C1 segment of cervical spinal cord (tissue), 14 donors: Measurements from ENCODE around the gene GPBP1L1.
A peak's percentile ranks its signal among the peaks of the same experiment; 100 is the strongest.
"Not testable (repeated sequence)": the region's sequence is repeated elsewhere in the genome, so short reads cannot be mapped to it uniquely, and the experiment has no call there.

ENCODE experiments used
- DNase-seq, 14 donors: peaks; one replicate each; lab custom pipeline; 2025; lab: John Stamatoyannopoulos, UW

GPBP1L1 gene

DNA sequence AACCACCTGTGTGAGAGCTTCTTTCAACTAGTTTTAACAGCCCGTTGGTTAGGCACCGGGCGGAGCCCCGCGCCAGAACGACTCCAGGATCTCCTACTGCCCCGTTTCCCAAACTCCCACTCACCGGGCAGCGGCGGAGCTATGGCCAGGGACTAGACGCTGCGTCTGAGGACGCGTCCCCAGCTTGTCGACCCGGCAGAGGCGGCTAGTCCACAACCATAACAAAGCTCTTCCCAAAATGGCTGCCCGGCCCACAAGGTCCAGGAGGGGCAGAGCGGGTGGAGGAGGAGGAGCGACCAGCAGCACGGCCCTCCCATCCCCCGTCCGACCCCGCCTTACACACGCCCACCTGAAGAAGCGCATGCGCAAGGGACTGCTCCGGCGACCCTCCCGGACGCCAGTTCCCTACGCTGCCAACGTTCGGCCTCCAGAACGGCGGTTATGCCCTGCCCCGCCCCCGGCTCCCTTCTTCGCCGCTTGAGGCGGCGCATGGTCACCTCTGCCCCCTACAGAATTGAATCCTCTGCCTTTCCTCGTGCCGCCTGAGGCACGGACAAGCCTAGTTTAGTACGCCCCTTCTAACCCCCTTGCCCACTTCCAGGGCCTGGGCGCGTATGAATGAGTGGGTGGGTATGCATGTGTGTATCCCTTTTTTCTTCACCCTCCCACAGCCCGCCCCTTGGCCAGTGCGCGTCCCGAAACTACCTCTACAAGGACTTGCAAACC lies at the start of gene GPBP1L1:
Gene GPBP1L1 (minus strand): TSS at position 246 of the 726 bp plus-strand sequence. CDS start 27,446 bp downstream, outside the sequence.
- peak; percentile 82 to 98 (median 96) for DNase-seq

GRCh38 chr1:45730780-45731319 lies 44.5 kb upstream of the GPBP1L1 start:
- no peak for DNase-seq

- DNase-seq: no peak
Observed at GRCh38 chr1:45730075-45730779, 43.9 kb upstream of the GPBP1L1 start.

- not testable (repeated sequence) for DNase-seq
Observed at GRCh38 chr1:45726007-45726406, 39.7 kb upstream of the GPBP1L1 start.

DNA sequence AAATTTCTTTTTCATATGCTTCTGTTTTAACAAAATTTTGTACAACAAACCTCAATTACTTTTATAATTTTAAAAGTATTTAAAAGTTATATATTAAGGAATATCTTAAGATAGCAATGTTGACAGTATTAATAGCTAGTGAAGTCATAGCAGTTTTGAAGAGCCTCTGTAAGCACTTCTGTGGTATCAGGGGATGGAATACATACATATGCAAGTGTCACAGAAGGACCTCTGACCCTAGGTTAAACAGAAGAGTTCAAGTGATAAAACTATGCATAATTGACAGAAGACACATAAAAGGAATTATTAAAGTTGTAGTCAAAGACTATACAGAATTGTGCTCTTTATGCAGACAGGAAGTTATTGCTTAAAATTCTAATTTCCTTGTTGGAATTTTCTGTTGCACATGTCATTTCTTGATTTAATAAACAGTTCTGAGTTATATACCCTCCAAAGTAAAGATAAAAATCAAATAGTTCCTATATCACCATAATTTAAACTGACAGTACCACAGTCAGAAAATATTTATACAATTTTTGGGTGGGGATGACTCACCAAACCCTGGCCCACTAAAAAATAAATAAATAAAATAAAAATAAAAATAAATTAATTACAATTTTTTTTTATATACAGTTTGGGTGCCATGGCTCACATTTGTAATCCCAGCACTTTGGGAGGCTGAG lies 37.1 kb upstream of the GPBP1L1 start:
- no peak for DNase-seq

GRCh38 chr1:45722809-45723208 lies 36.5 kb upstream of the GPBP1L1 start:
- DNase-seq: no peak

DNA sequence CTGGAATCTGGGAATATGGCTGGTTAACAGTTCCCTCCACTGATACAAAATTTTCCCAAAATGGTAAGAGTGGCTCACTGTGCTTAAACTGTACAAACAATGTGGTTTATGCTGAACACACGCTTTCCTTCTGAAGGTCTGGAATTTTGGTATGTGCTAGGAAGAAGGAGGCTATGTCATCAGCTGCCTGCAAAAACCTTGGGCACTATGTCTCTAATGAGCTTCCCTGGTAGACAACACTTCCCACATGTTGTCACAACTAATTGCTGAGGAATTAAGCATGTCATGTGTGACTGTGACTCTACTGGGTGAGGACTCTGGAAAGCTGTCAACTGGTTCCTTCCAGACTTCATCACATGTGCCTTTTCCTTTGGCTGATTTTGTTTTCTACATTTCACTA lies 34.9 kb upstream of the GPBP1L1 start:
- no peak for DNase-seq

- DNase-seq: peak in 1 of 14 donors; percentile 77
Observed at GRCh38 chr1:45718289-45718688, 32.0 kb upstream of the GPBP1L1 start.

DNA sequence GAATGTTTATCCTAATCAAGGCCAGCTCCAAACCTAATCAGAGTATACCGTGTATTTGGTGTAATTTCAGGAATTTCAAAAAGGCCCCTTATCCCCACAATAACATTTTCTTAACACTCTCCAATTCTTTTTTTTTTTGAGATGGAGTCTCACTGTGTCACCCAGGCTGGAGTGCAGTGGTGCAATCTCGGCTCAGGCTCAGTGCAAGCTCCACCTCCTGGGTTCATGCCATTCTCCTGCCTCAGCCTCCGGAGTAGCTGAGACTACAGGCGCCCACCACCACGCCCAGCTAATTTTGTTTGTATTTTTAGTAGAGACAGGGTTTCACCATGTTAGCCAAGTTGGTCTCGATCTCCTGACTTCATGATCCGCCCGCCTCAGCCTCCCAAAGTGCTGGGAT lies 31.1 kb upstream of the GPBP1L1 start:
- not testable (repeated sequence) for DNase-seq

GRCh38 chr1:45716700-45717099 lies 30.4 kb upstream of the GPBP1L1 start:
- no peak for DNase-seq

DNA sequence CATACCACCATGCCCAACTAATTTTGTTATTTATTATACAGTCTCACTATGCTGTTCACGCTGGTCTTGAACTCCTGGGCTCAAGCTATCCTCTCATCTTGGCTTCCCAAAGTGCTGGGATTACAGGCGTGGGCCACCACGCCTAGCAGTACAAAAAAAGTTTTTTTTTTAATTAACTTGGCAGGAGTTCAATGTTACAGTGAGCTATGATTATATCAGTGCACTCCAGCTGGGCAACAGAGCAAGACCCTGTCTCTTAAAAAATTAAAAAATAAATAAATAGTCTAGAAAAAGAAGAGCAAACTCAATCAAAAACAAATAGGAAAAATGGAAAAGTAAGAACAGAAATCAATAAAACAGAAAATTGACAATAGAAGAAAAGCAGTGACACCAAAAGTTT lies 27.4 kb upstream of the GPBP1L1 start:
- no peak for DNase-seq

- DNase-seq: no peak
Observed at GRCh38 chr1:45704637-45705036, 18.3 kb upstream of the GPBP1L1 start.

GRCh38 chr1:45694823-45695222 lies 8.5 kb upstream of the GPBP1L1 start:
- no peak for DNase-seq

DNA sequence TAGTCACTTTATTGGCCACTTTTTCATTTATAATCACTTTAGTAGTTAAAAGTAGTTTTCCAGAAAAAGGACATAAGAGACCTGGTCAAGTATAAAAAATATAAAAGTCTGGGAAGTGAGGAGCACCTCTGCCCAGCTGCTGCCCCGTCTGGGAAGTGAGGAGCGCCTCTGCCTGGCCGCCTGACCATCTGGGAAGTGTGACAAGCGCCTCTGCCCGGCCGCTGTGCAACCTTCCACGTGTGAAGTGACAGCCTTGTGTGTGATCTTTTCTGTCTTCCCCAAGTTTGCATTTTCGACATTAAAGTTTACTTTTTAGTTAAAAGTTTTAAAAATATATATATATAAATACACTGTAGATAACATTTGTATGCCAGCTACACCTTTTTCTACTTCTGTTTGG lies 7.5 kb upstream of the GPBP1L1 start:
- DNase-seq: not testable (repeated sequence)

DNA sequence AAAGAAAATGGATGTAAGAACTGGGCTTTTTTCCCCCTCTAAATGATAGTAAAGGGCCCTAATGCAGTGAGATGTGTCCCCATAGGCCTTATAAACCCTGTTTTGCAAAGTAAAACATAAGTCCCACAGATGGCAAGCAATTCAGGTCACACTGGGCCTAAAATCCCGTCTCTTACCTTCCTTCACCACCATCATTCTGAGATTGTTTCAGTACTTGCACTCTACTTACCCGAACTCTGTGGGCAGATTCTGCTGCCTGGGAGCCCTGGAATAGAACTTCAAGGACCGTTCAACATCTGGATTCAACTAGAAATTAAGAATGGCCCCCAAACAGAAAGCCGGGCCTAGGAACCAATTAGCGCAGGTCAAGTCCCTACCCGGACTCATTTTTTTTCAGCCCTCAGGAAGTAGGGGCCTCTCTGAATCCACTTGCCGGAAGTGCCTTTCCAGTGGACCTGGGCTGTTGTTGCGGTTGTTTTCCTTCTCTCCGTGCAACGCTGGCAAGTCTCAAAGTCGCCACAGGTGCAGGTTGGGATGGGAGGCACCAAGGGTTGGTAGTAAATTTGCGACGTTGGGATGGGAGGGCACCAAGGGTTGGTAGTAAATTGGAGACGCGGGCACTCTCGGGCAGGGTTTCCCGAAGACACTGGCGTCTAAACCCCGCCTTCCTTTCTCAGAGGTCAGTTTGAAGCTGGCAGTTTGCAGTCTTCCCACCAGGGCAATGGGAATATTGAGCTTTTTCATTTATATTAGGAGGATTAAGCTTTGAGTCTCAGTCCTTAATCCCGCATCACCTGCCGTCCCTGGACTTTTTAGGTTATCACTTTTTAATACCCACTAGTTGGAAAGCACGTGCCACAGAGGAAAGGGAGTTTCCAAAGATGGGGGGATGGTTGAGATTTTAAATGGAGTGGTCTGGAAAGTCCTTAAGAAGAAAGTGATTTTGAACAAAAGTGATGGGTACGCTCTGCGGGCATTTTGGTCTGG lies 1.7 kb upstream of the GPBP1L1 start, which contains the start of gene TMEM69:
Gene TMEM69 (plus strand): TSS at position 428 of the 987 bp plus-strand sequence. CDS start 2,888 bp downstream, outside the sequence.
- peak; percentile 14 to 86 (median 76) for DNase-seq

- peak; percentile 70 to 99 (median 96) for DNase-seq
Observed at GRCh38 chr1:45687014-45687753, 851 bp upstream of the GPBP1L1 start.

DNA sequence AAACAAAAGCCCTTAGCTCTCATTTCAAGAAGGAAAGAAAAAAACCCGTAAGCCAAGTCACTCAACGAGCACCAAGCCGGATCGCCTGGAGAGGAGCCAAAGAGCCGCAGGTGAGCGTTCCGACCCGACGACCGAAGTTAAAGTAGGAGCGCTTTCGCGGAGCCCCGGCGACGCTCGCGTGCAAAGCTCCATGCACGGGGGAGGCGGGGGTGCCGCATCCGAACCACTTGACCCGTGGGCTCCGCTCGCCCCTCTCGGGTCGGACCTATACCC lies 382 bp downstream of the GPBP1L1 start:
- peak in 5 of 14 donors; percentile 65 to 79 (median 75) for DNase-seq

- DNase-seq: no peak
Observed at GRCh38 chr1:45685308-45686014, 872 bp downstream of the GPBP1L1 start.

GRCh38 chr1:45684402-45684801 lies 1.9 kb downstream of the GPBP1L1 start:
- no peak for DNase-seq

- DNase-seq: no peak
Observed at GRCh38 chr1:45682942-45683341, 3.4 kb downstream of the GPBP1L1 start.
